Gastroesophageal sphincter (tissue), 4 donors: ENCODE results near the gene MYO1F. TPM values are rescaled to one million over a fixed set of nuclear protein-coding genes. Genes with fewer than 3 reads are reported as not detected.
"Not testable (repeated sequence)": the region's sequence is repeated elsewhere in the genome, so short reads cannot be mapped to it uniquely, and the experiment has no call there.

Experiments
- ATAC-seq: fragments of 150-250 bp; one replicate; pipeline ENCODE4 v1.9.1; 2016; ENCODE audit warnings: mild to moderate bottlenecking, moderate library complexity
- H3K27ac ChIP-seq, 4 donors: fragments of 200-600 bp; sonication (generic) in 3 of 4; 1 replicate in 3 of 4; 2 replicates in 1 of 4; pipeline ENCODE4 v1.5.1; 2016 to 2019
- H3K27me3 ChIP-seq: fragments of 200-600 bp; sonication (generic); one replicate; pipeline ENCODE4 v1.5.1; 2019
- H3K36me3 ChIP-seq, 2 donors: fragments of 200-600 bp; sonication (generic); one replicate each; pipeline ENCODE4 v1.5.1; 2019; ENCODE audit warnings: control low read depth in 1 of 2
- H3K4me1 ChIP-seq, 3 donors: fragments of 200-600 bp; sonication (generic); 1 replicate in 2 of 3; 2 replicates in 1 of 3; pipeline ENCODE4 v1.5.1; 2016 to 2019; ENCODE audit warnings: control low read depth in 2 of 3
- H3K4me3 ChIP-seq, 2 donors: fragments of 200-600 bp; sonication (generic); one replicate each; pipeline ENCODE4 v1.5.1; 2019; ENCODE audit warnings: mild to moderate bottlenecking in 1 of 2, moderate library complexity in 1 of 2
- H3K9me3 ChIP-seq, 3 donors: fragments of 200-600 bp; sonication (generic); one replicate each; pipeline ENCODE4 v1.5.1; 2017 to 2019; ENCODE audit warnings: control low read depth in 2 of 3
- CTCF ChIP-seq, 4 experiments: fragments of 200-600 bp in 2 of 4; fragments of 450-650 bp in 2 of 4; sonication (generic) in 1 of 4; IDR thresholded peaks; one replicate each; pipeline ENCODE4 v1.5.1; 2017 to 2019; ENCODE audit warnings: antibody characterized with exemption in 4 of 4, mild to moderate bottlenecking in 2 of 4, moderate library complexity in 2 of 4
- EP300 ChIP-seq: sonication (generic); formaldehyde crosslinking; IDR thresholded peaks from one replicate; pipeline ENCODE4 v1.6.1; 2017; ENCODE audit warnings: antibody characterized with exemption, mild to moderate bottlenecking
- POLR2A ChIP-seq, 2 donors: fragments of 450-650 bp; IDR thresholded peaks; one replicate each; pipeline ENCODE4 v1.6.1; 2017; ENCODE audit warnings: antibody characterized with exemption in 2 of 2, mild to moderate bottlenecking in 2 of 2, moderate library complexity in 1 of 2
- POLR2AphosphoS5 ChIP-seq: sonication (generic); formaldehyde crosslinking; IDR thresholded peaks from one replicate; pipeline ENCODE4 v1.6.1; 2017; ENCODE audit warnings: antibody characterized with exemption
- WGBS, 2 donors: methylation state at CpG; one replicate each; pipeline ENCODE4 v1.1.5; 2018; ENCODE audit warnings: low coverage in 1 of 2; 5-methylcytosine and 5-hydroxymethylcytosine counted together
- total RNA-seq, 4 donors: library from RNA; depleted of rRNA; stranded (reverse); fragments of >200 nt; gene quantifications; one replicate each; pipeline ENCODE4 v1.1.0, GENCODE V29; 2016

MYO1F gene
- total RNA-seq, 4 donors from 2014 or later: 5.4 to 41.5 (median 10.3) TPM

GRCh38 chr19:8569066-8569771 is 8.0 kb downstream of the MYO1F start:
- TF ChIP-seq POLR2AphosphoS5: no peak
- no peak for TF ChIP-seq CTCF (IDR thresholded peaks at IDR 0.05)
- no peak for TF ChIP-seq EP300
- no peak for TF ChIP-seq POLR2A (IDR thresholded peaks at IDR 0.05)
- H3K4me3 ChIP-seq: no peak overlapping the region
- no peaks in the 10 kb centered on the region for H3K9me3 ChIP-seq
- H3K27ac ChIP-seq: peak overlapping the region in 1 of 4 donors; percentile 15
- WGBS, 2 donors: 47 to 67% methylated on average over 1 to 3 of the region's 5 CpGs
- peak; percentile 55 for ATAC-seq
- H3K36me3 ChIP-seq: no peaks in the 10 kb centered on the region
- peaks cover 0 to 5% (median 0%) of the 10 kb centered on the region in 3 donors for H3K4me1 ChIP-seq
- H3K27me3 ChIP-seq: no peaks in the 10 kb centered on the region

- peak; percentile 39 for ATAC-seq
- Histone ChIP-seq H3K27ac (no peak overlapping the region), H3K4me1 (peaks cover 0 to 5% (median 0%) of the 10 kb centered on the region in 3 donors), H3K9me3 (no peaks in the 10 kb centered on the region), H3K4me3 (no peak overlapping the region), H3K27me3 (no peaks in the 10 kb centered on the region), H3K36me3 (no peaks in the 10 kb centered on the region)
- 66 to 91% methylated on average over 2 to 9 of the region's 15 CpGs for WGBS, 2 donors
- TF ChIP-seq POLR2AphosphoS5 (no peak), EP300 (no peak), CTCF (IDR thresholded peaks at IDR 0.05) (no peak)
These were observed 9.6 kb downstream of the MYO1F start for GRCh38 chr19:8567522-8568172.

- H3K4me3 ChIP-seq: no peak overlapping the region
- TF ChIP-seq EP300 (no peak), POLR2AphosphoS5 (no peak), CTCF (IDR thresholded peaks at IDR 0.05) (no peak), POLR2A (IDR thresholded peaks at IDR 0.05) (no peak)
- H3K36me3 ChIP-seq: no peaks in the 10 kb centered on the region
- H3K9me3 ChIP-seq: no peaks in the 10 kb centered on the region
- H3K27me3 ChIP-seq: no peaks in the 10 kb centered on the region
- WGBS, 2 donors: 82 to 90% methylated on average over 4 to 7 of the region's 7 CpGs
- ATAC-seq: no peak
- H3K4me1 ChIP-seq: peaks cover 0 to 5% (median 0%) of the 10 kb centered on the region in 3 donors
- H3K27ac ChIP-seq: no peak overlapping the region
These were observed 10.4 kb downstream of the MYO1F start for GRCh38 chr19:8566855-8567254.

- H3K4me3 ChIP-seq, H3K27ac ChIP-seq, H3K36me3 ChIP-seq, H3K27me3 ChIP-seq, H3K9me3 ChIP-seq, ATAC-seq, H3K4me1 ChIP-seq: not testable (repeated sequence)
- WGBS, 2 donors: 40% methylated on average over 1 to 2 of the region's 8 CpGs
These were observed 12.4 kb downstream of the MYO1F start for GRCh38 chr19:8564866-8565265.

GRCh38 chr19:8561075-8561764 is 16.0 kb downstream of the MYO1F start:
- Histone ChIP-seq H3K36me3 (no peaks in the 10 kb centered on the region), H3K9me3 (no peaks in the 10 kb centered on the region), H3K4me1 (no peaks in the 10 kb centered on the region), H3K27me3 (no peaks in the 10 kb centered on the region), H3K27ac (no peak overlapping the region), H3K4me3 (no peak overlapping the region)
- WGBS, 2 donors: 71 to 77% methylated on average over 2 of the region's 2 CpGs
- TF ChIP-seq EP300: no peak
- no peak for TF ChIP-seq CTCF (IDR thresholded peaks at IDR 0.05)
- no peak for TF ChIP-seq POLR2A (IDR thresholded peaks at IDR 0.05)
- no peak for TF ChIP-seq POLR2AphosphoS5
- no peak for ATAC-seq
